Fibroblast of peridontal ligament (primary cell): ENCODE data around the gene KCNT1.

Source experiments
- DNase-seq: peaks from one replicate; pipeline ENCODE4 v3.0.0-alpha.2; 2010; ENCODE audit errors: extremely low read depth

Gene KCNT1

DNA sequence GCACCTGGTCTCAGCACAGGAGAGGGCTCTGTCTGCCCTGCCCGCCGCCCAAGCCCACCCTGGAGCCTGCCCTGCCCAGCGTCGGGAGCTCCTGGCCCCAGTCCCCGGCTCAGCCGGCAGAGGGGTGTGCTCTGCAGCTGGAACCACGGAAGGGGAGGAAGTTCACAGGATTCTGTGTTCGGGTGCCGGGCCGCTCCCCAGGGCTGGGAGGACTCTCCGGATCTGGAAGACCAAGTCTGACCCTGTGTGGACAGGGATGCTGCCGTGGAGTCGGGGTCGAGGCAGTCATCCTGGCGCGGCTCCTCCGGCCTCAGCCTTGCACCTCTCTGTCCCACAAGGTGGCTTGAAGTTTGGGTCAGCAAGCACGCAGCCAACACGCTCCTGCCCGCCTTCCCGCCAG, 78.6 kb downstream of the KCNT1 start:
- DNase-seq: no peak

DNA sequence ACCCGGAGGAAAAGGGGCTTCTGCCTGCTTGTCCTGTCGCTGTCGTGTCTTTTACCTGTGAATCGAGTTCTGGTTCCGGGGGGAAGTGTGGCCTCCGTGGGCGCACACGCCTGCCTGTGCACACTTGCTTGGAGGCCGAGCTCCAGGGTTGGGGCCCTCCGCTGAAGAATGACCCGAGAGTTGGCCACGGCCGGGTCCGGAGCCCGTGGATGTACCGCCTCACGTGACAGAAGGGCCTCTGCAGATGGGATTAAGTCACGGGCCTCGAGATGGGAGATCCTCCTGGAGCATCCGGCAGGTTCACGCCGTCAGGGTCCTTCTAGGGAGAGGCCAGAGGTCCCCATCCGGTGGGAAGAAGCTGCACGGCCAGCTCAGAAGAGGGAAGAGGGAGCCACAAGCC, 81.0 kb downstream of the KCNT1 start:
- no peak for DNase-seq

DNA sequence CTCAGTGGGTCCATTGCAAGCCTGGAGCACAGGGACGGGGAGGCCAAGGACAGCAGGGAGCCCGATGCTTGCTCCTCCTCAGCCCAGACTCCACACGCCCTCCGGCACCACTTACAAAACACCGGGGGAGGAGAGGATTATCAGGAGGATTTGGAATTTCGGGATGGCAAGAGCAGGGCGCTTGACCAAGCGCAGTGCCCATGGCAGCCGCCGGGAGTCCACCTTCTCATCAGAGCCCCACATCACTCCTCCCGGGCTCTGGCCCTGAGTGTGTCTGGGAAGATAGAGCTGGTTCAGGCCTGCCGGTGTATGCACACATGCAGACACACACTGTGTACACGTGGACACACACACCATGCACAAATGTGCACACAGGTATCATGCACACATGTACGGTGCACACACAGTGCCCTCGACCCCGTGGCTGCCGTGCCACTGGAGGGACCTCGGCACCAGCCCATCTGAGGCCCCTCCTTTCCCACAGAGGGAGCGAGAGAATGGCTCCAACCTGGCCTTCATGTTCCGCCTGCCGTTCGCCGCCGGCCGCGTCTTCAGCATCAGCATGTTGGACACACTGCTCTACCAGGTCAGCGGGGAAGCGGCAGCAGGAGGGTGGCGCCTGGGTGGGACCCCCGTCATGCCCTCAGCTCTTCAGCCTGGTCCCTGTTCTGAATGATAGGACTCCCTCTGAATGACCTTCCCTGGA, 81.7 kb downstream of the KCNT1 start:
- no peak for DNase-seq

DNA sequence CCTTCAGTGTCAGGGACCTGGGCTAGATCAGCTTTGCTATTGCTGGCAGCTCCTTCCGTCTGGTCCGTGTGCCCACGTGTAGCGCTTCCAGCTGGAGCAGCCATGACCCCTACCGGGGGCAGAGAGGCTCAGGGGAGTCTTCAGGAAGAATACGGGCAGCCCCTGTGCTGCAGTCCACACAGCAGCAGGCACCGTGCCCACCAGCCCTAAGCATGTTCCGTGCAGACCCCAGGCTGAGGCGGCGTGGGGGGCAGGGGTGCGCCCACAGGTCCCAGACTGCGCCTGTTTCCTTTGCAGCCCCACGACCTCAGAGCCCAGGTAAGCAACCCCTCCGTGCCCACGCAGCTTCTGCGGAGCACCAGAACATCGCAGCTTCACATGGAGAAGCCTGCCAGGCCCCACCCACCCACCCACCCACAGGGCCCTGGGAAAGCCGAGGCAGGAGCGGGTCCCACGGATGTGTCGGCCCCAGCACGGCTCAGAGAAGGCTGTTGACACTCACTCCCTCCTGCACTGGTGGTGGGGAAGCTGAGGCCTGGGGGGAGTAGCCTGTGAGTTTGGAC, 83.1 kb downstream of the KCNT1 start:
- no peak for DNase-seq

DNA sequence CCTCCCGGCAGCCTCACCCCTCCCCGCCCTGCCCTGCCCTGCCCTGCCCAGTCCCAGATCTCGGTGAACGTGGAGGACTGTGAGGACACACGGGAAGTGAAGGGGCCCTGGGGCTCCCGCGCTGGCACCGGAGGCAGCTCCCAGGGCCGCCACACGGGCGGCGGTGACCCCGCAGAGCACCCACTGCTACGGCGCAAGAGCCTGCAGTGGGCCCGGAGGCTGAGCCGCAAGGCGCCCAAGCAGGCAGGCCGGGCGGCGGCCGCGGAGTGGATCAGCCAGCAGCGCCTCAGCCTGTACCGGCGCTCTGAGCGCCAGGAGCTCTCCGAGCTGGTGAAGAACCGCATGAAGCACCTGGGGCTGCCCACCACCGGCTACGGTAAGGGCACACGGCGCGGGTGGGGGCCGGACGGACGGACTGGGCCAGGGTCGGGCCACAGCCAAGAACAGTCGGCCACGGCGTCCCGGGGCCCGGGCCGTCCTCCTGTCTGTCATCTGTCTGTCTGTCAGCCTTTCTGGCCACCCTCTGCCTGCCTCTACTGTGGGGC, 84.2 kb downstream of the KCNT1 start:
- DNase-seq: no peak

DNA sequence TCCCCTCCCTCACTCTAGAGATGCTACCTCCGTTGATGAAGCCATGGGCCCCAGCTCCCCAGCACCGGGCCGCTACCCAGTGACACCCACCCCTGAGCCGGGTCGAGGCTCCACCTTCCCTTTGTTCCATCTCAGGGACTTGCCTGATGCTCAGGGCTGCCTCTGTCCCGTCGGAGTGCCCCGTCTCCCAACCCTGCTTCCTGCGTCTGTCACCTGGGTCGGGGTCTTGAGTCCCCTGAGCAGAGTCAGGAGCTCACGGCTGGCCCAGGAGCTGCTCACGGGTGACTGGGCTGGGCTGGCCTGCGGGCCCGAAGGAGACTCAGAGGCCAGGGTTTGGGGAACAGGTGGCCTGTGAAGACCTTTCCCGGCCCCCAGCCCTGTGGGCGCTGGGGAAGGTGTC, 85.3 kb downstream of the KCNT1 start:
- no peak for DNase-seq

DNA sequence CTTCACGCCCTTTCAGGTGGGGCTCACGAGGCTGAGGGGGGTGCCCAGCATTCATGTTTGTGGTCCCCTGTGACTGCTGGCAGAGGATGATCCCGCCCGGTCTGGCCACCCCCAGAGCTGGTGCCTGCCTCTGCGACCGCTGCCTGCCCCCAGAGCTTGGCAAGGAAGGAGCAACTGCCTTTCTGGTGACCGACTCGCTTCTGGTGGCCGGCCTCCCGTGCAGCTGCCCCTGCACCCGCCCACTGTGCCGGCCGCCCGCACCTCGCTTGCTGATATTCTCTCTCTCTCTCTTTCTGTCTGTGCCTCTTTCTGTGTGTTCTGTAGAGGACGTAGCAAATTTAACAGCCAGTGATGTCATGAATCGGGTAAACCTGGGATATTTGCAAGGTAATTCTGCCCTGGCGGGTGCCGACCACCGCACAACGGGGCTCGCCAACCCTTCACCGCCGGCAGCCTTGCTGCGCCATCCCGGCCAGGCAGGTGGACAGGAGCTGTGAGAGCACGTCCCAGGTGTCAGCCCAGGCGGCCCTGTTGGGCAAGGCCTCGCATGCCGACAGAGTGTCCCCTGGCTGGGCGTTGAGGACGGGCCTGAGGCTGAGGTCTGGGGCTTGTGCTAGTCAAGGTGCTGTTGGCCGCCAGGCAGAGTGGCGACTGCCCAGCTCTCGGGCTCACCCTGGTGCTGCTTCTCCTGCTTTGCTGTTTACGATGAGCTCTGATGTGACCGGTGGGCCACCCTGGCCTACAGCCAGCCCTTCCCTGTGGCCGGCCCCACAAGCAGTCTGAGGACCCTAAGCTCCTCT, 86.0 kb downstream of the KCNT1 start:
- no peak for DNase-seq

DNA sequence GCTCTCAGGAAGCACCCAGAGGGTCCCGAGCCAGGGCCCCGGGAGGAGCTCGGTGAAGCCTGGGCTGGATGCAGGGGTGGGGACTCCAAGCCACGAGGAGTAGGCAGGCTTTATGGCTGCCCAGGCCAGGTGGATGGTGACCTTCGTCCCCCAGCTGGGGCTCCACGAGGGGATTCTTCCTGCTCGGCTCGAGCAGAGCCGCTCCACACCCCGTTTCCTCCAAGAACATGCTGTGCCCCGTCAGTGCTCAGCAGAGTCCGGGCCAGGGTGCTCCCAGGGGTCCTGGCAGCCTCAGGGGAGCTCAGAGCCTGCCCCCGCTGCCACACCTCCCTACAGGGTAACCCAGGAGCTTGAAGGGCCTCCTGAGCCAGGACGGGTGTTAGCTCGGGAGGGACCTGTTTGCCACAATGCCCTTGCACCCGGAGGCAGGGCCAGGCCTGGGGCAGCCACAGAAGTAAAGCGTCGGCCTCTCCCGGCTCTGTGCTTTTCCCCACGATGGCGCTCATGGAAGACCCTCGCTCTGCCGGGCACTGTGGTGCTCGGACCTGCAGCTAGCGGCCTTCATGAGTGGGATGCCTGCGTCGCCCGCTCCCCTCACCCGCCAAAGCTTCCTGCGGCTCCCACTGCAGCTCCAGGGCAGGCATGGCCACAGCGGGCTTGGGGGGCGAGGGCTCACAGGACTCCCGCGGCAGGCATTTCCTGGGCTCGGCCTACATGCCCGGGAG, 86.8 kb downstream of the KCNT1 start:
- no peak for DNase-seq

DNA sequence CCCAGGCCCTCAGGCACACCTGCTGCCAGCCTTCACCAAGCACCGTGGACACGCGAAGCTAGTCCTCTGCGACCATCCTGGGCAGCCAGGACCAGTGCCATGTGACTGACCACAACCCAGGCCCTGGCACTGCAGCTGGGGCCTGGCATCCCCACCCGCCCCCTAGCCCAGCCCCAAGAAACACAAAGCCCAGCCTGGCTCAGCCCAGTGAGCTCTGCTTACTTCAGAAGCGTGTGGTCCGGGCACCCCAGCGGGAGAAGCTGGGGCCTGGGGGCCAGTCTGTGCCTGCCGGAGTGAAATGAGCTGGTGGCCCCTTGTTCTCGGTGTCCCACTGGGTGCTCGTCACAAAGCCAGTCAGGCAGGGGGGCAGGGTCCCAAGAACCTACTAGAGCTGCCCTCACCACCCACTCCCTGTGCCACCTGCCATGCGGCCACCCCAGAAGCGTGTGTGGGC, 87.9 kb downstream of the KCNT1 start:
- no peak for DNase-seq

DNA sequence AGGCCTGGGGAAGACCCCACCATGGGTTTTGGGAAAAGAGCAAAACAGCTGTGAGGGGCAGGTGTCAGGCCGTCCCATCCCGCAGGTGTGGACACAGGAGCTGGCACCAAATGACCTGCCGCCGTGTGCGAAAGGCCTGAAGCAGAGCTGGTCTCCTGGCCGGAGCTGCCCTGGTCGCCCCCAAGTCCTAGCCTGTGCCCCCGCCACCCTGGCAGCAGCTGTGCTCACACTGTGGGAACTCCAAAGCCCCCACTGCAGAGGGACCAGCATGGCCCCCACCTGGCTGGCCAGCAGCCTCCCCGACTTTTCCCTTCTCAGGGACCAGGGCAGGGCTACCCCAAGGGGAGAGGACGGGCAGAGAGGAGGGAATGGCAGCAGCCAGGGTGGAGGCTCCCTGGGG, 88.4 kb downstream of the KCNT1 start:
- DNase-seq: no peak

DNA sequence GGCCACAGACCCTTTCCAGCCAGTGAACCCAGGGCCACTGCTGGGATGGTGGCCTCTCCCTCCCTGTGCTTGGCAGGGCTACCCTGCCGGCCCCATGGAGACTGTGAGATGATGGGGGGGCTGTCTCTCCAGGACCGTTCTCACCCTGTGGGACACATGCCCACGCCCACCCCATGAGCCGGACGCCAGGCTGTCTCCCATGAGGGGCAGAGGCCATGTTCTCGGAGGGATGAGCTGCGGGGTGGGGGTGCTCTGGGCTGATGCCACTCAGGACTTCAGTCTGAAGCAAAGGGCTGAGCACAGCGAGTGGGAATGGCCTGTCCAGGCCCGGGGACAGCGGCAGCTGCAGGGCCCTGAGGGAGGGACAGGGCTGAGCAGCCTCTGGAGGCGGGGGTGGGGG, 88.9 kb downstream of the KCNT1 start:
- DNase-seq: no peak

DNA sequence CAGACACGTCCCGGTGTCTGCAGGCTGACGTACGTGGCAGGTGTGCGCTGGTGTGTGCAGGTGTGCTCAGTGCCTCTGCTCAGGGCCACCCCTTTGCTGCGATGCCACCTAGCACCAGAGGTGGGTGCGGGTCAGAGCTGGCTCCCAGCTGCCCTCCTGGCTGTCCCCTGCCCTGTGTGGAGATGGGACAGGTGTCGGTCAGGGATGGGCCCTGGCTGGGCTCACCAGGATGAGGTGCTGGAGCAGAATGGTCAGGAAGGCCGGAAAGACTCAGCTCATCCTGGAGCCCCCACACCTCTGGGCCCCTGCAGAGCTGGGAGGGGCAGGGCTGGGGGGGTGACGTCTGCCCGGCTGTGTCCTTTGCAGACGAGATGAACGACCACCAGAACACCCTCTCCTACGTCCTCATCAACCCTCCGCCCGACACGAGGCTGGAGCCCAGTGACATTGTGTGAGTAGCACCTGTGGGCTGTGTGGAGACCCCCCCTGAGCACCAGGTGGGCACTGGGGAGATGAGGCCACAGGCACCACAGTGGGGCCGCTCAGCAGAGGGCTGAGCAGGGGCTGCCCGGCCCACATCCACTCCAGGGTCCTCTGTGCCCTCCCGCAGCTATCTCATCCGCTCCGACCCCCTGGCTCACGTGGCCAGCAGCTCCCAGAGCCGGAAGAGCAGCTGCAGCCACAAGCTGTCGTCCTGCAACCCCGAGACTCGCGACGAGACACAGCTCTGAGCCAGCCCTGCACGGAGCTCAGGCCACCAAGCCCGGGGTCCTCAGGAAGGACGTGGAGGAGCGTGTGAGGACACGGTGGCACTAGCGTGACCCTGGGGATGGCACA, 89.7 kb downstream of the KCNT1 start:
- DNase-seq: no peak

DNA sequence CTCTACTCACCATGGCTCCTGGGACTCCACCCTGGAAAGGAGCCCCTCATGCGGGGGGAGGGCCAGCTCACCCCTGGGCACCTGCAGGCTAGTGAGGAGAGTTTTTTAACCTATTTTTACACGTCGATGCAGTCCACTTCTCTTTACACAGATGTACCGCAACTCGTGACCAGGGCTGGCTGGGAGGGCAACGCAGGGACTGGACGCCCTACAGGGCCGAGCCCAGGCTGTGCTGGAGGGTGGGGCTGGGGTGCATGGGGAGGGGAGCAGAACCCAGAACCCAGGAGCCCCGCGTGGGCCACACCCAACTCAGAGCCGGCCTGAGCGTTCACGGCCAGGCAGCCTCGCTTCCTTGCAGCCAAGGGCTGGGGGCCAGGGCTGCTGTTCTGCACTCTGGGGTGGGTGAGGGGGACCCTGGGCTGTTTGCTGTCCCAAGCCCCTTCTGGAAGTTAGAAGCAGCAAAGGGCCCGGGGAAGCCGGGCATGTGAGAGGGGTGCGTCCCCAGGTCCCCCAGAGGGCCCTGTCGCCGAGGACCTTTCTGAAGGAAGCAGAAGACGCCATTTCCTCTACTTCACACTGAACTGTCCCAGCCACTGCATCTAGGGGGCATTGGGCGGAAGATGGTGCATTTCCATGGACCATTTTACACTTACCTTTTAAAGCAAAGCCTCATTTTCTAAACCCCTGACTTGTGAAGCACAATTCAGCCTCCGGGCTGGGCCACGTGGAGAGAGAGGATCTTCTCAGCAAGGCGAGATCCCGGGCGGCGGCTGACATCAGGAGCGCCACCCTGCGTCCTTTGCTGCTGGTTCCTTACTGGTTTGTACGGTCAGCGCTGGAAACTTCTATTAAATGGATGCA, 90.5 kb downstream of the KCNT1 start:
- DNase-seq: no peak

DNA sequence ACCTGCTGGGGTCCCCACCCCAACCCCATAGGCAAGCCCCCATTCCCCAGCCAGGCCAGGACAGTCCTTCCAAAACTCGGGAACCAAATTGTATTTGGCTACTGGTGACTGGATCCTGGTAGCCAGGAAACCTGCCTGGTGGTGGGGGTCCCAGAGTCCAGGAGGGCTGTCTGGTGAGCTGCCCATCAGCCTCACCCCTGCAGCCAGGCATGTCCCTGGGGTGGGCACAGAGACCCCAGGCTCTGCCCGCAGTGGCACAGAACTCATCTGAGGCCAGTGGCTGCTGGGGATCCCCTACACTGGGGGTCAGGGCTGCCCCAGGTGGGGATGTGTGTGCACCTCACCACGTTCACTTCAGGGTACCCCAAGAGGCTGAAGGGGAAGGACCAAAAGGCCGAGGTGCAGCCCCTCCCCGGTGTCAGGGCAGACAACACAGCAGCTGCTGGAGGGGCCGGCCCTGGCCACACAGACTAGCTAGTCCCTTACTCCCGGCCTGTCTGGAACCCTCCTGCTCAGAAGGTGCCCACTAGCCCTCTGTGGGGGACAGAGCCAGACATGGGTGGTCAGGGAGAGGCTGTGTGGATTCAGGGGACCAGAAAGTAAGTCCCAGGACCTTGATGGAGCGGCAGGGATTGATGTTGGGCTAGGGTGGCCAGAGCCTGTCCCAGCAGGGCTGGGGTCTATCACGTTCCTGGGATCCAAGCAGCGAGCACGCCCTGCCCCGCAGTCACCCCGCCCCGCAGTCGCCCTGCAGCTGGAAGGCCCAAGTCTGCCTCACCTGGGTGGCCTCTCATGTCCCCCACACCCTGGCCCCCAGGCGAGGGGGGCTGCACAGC, 91.5 kb downstream of the KCNT1 start:
- DNase-seq: no peak

DNA sequence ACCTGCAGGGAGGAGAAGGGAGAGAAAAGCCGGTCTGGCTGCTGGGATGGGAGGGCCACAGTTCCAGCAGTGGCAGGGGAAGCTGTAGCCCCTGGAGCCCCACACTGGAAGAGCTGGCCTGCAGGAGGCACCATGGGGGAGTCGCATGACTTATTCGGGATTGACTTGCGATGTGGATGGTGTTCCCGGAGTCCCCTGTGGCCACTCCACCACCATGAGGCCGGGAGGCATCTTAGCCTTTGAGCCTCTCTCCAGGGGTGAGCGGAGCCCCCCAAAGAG, 92.0 kb downstream of the KCNT1 start:
- DNase-seq: no peak

DNA sequence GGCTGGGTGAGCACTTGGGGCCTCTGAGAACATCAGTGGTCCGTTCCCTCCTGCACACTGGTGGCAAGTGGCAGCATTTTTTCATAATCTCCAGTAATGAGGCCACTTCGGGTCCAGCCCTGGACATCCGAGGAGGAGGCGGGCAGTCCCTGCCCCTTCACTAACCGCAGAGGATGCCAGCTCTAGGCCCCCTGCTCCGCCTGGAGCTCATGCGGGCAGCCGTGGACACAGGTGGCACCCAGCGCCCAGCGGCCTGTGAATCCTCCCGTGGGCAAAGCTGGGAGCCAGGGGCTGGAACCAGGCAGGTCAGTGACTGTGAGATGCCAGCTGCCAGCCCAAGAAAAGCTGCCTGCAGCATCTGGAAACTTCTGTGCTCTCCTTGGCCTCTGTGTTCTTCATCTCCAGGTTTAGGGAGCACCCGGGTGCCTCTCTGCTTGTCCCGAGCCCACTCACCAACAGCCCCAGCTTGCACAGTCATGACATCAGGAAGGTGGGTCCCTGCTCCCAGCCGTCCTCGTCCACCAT, 92.4 kb downstream of the KCNT1 start:
- no peak for DNase-seq

DNA sequence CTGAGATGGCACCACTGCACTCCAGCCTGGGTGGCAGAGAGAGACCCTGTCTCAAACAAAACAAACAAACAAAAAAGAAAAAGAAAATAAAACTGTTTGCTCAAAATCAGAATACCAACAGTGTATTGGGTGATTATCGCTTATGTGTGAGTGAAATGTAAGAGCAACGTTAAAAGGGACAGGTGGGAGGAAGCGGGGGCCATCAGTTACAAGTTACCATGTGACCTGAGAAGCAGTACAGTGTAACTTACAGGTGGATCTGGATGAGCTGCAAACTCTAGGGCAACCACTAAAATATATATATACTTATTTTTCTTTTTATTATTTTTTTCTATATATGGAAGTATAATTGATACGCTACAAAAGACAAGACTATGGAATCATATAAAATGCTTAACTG, 93.4 kb downstream of the KCNT1 start:
- no peak for DNase-seq

DNA sequence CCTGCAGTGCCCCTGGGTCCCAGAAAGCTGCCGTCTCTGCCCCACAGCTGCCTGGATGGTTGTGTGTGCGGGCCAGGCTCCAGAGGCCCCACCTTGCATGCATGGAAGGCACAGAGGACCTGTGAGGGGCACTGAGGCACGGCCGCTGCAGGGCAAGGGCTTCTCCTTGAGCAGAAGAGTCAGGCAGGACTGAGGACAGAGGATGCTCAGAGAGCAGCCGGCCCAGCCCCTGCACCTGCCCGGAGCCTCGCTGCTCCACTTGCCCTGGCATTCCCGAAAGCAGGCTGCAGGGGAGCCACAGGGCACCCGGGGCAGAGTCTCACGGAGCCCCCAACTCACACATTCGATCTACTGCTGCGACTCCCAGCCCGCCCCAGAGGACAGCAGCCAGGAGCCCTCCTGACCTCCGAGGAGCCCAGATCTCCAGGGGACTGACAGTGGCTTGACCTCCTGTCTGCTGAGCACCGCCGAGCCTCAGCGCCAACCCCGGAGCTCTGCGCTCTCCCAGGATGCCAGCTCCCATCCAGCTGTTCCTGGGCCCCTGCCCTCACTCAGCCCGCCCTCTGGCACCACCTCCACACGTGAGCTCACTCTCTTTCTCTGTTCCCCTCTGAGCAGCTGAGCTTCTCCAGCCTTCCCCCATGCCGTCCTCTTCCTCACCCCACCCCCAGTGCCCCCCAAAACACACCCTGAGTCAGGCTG, 95.0 kb downstream of the KCNT1 start:
- DNase-seq: no peak
